Prostate gland (tissue), 2 donors: Measurements from ENCODE around the gene ZNF630.

Source experiments
- CTCF ChIP-seq, 4 experiments: fragments of 200-600 bp in 2 of 4; fragments of 450-650 bp in 2 of 4; sonication (generic) in 2 of 4; IDR thresholded peaks; 1 replicate in 3 of 4; 2 replicates in 1 of 4; pipeline ENCODE4 v1.5.1; 2016 to 2019; ENCODE audit warnings: antibody characterized with exemption in 4 of 4, mild to moderate bottlenecking in 2 of 4, moderate library complexity in 2 of 4
- POLR2A ChIP-seq: fragments of 450-650 bp; IDR thresholded peaks from one replicate; pipeline ENCODE4 v1.6.1; 2016; ENCODE audit warnings: antibody characterized with exemption, mild to moderate bottlenecking
- POLR2AphosphoS5 ChIP-seq: sonication (generic); formaldehyde crosslinking; IDR thresholded peaks from one replicate; pipeline ENCODE4 v1.6.1; 2017; ENCODE audit warnings: antibody characterized with exemption

DNA sequence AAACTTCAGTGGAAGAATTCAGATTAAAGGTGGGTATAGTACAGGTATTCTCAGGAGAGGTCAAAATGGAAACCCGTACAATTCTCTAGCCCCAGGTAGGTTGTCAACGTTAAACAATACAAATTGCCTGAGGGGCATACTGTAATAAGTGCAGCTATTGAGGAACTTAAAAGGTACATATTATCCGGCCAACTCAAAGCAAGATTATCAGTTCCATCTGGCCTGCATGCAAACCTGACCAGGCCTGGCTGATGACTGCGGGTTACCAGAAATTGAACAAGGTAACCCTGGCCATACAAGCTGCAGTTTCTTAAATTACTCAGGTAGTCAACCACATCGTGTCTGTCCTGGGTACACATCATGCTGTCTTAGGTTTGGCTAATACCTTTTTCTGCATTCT lies 12.3 kb upstream of the ZNF630 start:
- TF ChIP-seq CTCF (IDR thresholded peaks at IDR 0.05) (no peak), POLR2A (no peak), POLR2AphosphoS5 (no peak)
